Measurements from ENCODE around the gene PRKAR1B.

Gene PRKAR1B

DNA sequence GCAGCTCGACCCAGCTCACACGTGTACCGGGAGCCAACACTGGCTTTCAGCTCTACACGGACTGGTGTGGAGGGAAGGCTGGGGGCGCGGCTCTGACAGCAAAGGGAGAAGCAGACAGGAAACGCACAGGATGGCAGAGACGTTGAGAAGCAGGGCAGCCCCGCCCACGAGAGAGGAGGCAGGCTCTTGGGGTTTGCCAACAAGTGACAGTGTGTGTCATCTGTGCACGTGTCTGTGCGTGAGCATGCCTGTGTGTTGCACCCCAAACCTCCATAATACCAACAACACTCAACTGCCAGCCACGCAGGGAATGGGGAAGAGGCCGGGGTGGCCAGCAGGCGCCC is 143.0 kb downstream of the PRKAR1B start:
- peak; percentile 50 for DNase-seq

GRCh38 chr7:583410-584121 is 143.5 kb downstream of the PRKAR1B start:
- DNase-seq: no peak

DNA sequence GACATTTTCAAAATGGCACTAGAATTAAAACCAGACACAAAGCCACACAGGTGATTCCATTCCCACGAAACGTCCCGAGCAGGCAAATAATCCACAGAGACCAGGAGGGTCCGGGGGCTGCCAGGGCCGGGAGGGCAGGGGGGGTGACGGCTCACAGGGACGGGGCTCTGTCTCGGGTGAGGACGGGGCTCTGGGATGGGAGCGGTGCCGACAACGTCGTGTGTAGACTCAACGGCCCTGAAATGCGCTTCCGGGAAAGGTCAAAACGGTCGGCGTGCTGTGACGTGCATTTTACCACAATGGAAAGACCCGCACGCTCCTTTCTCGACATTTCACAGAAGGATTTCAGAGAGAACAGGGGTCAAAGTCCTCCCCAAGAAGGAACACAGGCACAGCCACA is 144.2 kb downstream of the PRKAR1B start:
- no peak for DNase-seq

DNA sequence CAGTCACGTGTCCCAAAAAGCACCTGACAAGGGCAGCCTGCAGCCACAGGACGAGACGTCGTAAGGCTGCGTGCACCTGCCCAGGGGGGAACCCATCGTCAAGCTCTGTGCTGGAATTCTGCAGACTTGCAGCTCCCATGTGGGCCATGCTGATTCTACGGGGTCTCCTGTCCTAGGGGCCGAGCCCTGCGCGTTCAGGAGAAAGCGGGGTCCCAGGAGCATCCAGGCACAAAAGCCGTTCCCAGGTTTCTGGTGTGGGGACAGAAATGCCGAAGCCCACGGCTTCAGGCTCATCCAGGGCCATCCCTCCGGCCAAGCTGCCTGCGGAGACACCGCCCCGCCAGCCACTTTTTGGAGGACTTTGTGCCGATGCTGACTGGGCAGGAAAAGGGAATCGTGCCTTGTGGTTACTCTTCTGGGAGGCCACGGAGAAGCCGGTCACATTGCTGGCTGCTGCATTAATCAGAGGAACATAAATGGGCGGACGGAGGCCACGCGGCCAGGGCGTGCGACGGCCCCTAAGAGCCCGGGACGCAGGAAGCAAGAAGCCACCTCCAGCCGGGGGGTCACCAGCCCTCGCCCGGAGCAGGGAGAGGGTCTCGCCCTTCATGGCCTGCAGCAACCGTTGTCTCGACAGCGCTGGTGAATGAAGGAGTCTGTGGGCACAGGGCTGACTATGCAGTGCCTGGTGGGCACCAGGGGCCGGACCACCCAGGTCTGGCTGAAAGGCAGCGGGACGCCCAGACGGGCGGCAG is 144.8 kb downstream of the PRKAR1B start:
- no peak for DNase-seq

GRCh38 chr7:578386-578785 is 148.7 kb downstream of the PRKAR1B start:
- DNase-seq: no peak

DNA sequence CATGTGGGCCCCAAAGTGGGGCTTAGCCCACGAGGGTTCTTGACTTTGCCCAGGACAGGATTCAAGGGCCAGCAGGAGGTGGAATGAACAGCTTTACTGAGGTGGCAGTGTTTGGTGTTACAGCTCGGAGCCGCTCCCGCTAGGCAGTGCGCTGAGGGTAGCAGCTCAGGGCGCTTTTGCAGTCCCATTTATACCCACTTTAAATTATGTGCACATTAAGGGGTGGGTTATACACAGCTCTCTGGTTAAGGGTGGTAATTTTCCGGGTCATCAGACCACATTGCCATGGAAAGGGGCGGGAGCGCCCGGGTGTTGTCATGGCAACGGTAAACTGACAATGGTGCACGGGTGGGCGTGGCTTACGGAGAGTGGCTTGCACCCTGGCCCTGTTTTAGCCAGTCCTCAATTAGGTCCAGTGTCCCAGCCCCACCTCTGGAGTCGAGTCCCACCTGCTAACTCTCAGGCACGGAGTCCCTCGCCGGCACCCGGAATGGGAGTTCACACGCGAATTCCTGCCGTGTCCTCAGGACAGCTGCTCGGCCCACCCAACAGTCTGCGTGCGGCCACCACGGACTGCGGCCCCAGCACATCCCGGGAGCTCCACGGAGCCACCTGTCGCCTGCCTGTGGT is 149.2 kb downstream of the PRKAR1B start:
- DNase-seq: no peak

DNA sequence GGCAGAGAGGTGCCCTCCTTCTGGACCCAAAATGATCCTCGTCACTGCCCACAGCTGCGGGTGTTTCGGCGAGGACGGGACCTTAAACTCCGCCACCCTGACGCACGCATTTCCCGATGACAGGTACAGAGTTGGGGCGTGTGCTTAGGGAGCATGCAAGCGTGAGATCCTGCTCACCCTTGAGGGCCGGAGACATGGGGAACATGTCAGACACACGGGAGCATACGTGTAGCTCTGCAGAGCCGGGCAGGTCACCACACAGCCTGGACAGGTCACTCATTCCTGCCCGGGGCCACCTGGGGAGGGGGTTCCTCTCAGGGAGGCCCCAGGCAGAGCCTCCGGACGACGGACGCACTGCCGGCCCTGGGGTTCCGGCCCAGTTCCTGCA is 149.8 kb downstream of the PRKAR1B start:
- no peak for DNase-seq

GRCh38 chr7:576524-577277 is 150.4 kb downstream of the PRKAR1B start:
- DNase-seq: no peak

DNA sequence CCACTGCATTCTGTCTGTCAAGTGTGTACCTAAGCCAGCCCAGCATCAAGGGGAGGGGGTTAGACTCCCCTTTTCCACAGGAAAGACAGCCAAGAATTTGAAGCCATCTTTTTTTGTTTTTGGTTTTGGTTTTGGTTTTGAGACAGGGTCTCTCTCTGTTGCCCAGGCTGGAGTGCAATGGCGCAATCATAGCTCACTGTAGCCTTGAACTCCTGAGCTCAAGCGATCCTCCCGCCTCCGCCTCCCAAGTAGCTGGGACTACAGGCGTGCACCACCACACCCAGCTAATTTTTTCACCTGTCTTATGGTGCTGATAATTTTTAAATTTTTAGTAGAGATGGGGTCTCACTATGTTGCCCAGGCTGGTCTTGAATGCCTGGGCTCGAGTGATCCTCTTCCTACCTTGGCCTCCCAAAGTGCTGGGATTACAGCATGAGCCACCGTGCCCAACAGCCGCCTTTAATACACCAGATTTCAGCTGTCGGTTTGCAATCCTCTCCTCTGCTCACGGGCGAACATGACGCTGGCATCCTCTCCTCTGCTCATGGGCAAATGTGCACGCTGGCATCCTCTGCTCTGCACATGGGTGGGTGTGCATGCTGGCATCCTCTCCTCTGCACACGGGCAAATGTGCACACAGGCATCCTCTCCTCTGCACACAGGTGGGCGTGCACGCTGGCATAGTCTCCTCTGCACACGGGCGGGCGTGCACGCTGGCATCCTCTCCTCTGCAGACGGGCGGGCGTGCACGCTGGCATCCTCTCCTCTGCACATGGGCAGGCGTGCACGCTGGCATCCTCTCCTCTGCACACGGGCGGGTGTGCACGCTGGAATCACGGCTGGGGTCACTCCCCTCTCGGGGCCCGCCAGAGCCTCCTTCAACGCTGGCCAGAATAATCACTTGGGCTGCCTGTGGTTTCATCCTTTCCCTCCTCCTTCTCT is 151.4 kb downstream of the PRKAR1B start:
- DNase-seq: no peak

- DNase-seq: no peak
Observed at GRCh38 chr7:574661-575395, 152.3 kb downstream of the PRKAR1B start.

GRCh38 chr7:573933-574381 is 153.1 kb downstream of the PRKAR1B start:
- DNase-seq: no peak

DNA sequence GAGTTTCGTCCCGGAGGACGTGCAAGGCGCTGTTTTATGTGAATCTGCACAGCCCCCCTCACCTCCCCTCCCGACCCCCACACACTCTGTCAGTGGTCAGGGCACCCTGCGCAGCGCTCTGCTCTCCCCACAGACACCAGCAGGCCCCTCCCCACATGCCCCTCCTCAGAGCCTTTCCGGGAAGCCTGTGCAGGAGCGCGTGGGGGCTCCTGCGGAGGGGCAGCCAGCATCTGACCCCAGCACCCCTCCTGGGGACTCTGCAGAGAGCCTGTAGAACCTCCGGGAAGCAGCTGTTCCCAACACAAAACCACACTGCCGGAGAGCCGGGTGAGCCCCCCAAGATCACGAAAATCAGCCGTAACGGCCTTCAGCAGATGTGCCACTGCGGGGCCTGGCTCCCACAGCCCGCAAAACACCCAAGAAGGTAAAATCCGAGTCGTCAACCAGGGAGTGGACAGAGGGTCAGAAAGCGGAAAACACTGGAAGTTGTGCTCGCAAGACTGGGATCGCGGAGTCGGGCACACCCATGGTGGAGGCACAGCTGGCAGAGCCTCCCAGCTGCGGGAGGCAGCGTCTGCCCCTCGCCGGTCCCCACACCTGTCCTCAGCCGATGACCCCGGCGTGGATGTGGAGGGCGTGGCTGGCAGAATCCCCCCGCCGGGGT is 153.7 kb downstream of the PRKAR1B start:
- no peak for DNase-seq

GRCh38 chr7:572416-573268 is 154.4 kb downstream of the PRKAR1B start:
- no peak for DNase-seq

DNA sequence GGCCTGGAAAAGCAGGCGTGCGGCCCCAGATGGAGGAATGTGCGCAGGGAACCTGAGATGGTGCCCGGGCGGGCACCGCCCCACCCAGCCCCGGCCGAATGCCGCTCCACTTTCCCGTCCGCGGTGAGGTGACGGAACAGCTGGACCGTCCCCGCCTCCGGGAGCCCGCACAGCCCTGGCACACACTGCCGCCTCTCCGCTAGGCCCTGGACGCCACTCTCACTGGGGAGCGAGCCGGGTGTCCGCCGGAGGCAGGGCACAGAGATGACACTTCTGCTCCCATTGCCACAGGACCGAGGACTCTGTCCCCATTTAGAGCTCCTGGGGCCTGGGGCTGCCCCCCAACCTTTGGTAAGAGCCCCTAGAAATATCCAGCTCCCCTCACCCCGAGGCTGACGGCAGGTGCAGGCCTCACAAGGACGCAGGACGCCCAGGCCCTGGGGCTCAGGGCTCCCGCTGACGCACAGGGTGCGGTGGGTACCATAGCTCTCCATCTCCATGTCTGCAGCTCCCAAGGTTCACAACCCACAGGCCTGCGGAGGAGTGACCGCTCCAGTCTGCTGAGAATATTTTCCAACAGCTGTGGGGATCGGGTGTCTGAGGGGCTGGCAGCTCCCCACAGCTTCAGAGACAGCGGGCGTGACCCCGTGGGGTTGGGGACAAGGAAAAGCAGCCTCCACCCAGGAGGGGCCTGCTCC is 155.2 kb downstream of the PRKAR1B start:
- no peak for DNase-seq

DNA sequence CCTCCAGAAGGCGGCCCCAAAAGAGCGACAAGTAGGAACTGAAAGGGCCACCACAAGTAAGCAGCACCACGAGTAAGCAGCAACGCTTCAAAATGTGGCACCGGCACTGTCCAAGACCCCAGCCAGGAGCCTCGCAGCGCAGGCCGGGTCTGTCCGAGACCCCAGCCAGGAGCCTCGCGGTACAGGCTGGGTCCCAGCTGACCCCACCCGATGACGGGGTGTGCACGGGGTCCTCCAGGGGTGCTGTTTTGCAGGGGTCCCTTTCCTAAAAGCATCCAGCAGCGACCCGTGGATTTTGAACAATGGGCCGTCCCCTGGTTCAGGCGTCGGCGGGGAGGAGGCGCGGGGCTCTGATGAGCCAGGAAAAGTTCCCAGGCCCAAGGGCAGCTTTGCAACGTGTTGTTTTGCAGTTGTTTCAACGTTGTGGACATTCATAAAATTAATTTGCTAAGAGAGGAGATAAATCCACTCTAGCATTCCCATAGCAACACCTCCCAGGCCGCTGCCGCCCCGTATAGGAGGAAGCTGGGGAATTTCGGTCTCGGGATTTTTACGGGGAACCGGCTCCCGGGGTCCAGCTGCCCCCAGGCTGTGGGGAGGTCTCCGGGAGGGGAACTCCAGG is 155.9 kb downstream of the PRKAR1B start:
- DNase-seq: no peak

- no peak for DNase-seq
Observed at GRCh38 chr7:570801-571070, 156.3 kb downstream of the PRKAR1B start.

GRCh38 chr7:569996-570800 is 156.9 kb downstream of the PRKAR1B start:
- DNase-seq: no peak

Data from hematopoietic multipotent progenitor cell treated with erythropoietin and hydrocortisone succinate and interleukin-3 and kit ligand, for 6 days (in vitro differentiated cells).